HG03135 (cell line): ENCODE results near the gene SPIRE2.

ENCODE experiments used
- ATAC-seq: cut with Tn5 transposase; IDR thresholded peaks from one replicate; pipeline ENCODE4 v1.9.1; 2021; ENCODE audit warnings: mild to moderate bottlenecking, moderate library complexity; ENCODE audit not compliant: unreplicated experiment

The SPIRE2 gene

GRCh38 chr16:89893642-89894548, 65.6 kb downstream of the SPIRE2 start:
- no peak for ATAC-seq

- ATAC-seq: no peak
These were observed 67.4 kb downstream of the SPIRE2 start for GRCh38 chr16:89895482-89896250.

- ATAC-seq: no peak
These were observed 68.9 kb downstream of the SPIRE2 start for GRCh38 chr16:89897204-89897603.

- ATAC-seq: no peak
These were observed 70.1 kb downstream of the SPIRE2 start for GRCh38 chr16:89898201-89898967.

- ATAC-seq: no peak
These were observed 71.7 kb downstream of the SPIRE2 start for GRCh38 chr16:89899879-89900481.

GRCh38 chr16:89900885-89901284, 72.6 kb downstream of the SPIRE2 start:
- no peak for ATAC-seq

GRCh38 chr16:89902980-89903379, 74.7 kb downstream of the SPIRE2 start:
- ATAC-seq: no peak

GRCh38 chr16:89903908-89904515, 75.7 kb downstream of the SPIRE2 start:
- no peak for ATAC-seq

GRCh38 chr16:89904606-89905510, 76.6 kb downstream of the SPIRE2 start:
- no peak for ATAC-seq

- ATAC-seq: no peak
These were observed 77.3 kb downstream of the SPIRE2 start for GRCh38 chr16:89905511-89906139.

- ATAC-seq: no peak
These were observed 78.1 kb downstream of the SPIRE2 start for GRCh38 chr16:89906140-89907025.

- no peak for ATAC-seq
These were observed 79.0 kb downstream of the SPIRE2 start for GRCh38 chr16:89907055-89907814.

GRCh38 chr16:89908236-89908635, 80.0 kb downstream of the SPIRE2 start:
- ATAC-seq: no peak

GRCh38 chr16:89909777-89910716, 81.8 kb downstream of the SPIRE2 start:
- ATAC-seq: no peak

- ATAC-seq: no peak
These were observed 82.6 kb downstream of the SPIRE2 start for GRCh38 chr16:89910717-89911354.

- no peak for ATAC-seq
These were observed 83.1 kb downstream of the SPIRE2 start for GRCh38 chr16:89911375-89911774.
